Parathyroid adenoma (tissue), 2 donors: ENCODE data around the gene YJEFN3.

Experiments
- H2AFZ ChIP-seq: fragments of 300-600 bp; sonication (generic); one replicate; pipeline ENCODE4 v1.7.0; 2017; ENCODE audit warnings: antibody characterized with exemption, mild to moderate bottlenecking
- H3K27ac ChIP-seq: fragments of 300-600 bp; sonication (generic); one replicate; pipeline ENCODE4 v1.7.0; 2017
- H3K27me3 ChIP-seq: fragments of 300-600 bp; sonication (generic); one replicate; pipeline ENCODE4 v1.7.0; 2017; ENCODE audit warnings: low read length; ENCODE audit not compliant: control insufficient read depth, insufficient read depth
- H3K36me3 ChIP-seq: fragments of 300-600 bp; sonication (generic); one replicate; pipeline ENCODE4 v1.7.0; 2017; ENCODE audit warnings: low read length; ENCODE audit not compliant: control insufficient read depth, insufficient read depth
- H3K4me1 ChIP-seq: fragments of 300-600 bp; sonication (generic); one replicate; pipeline ENCODE4 v1.7.0; 2017; ENCODE audit warnings: control low read depth
- H3K4me2 ChIP-seq: fragments of 300-600 bp; sonication (generic); one replicate; pipeline ENCODE4 v1.7.0; 2017; ENCODE audit warnings: low read length
- H3K4me3 ChIP-seq: fragments of 300-600 bp; sonication (generic); one replicate; pipeline ENCODE4 v1.7.0; 2017; ENCODE audit warnings: low read depth, low read length
- H3K79me2 ChIP-seq: fragments of 300-600 bp; sonication (generic); one replicate; pipeline ENCODE4 v1.7.0; 2017; ENCODE audit warnings: control low read depth
- H3K9ac ChIP-seq: fragments of 300-600 bp; sonication (generic); one replicate; pipeline ENCODE4 v1.7.0; 2017; ENCODE audit warnings: mild to moderate bottlenecking
- H3K9me3 ChIP-seq: fragments of 300-600 bp; sonication (generic); one replicate; pipeline ENCODE4 v1.7.0; 2017; ENCODE audit warnings: low read length; ENCODE audit not compliant: control insufficient read depth
- CTCF ChIP-seq: fragments of 300-600 bp; sonication (generic); IDR thresholded peaks from one replicate; pipeline ENCODE4 v1.7.0; 2017; ENCODE audit warnings: antibody characterized with exemption, mild to moderate bottlenecking
- donor health status: primary hyperparathyroidism.

The YJEFN3 gene

DNA sequence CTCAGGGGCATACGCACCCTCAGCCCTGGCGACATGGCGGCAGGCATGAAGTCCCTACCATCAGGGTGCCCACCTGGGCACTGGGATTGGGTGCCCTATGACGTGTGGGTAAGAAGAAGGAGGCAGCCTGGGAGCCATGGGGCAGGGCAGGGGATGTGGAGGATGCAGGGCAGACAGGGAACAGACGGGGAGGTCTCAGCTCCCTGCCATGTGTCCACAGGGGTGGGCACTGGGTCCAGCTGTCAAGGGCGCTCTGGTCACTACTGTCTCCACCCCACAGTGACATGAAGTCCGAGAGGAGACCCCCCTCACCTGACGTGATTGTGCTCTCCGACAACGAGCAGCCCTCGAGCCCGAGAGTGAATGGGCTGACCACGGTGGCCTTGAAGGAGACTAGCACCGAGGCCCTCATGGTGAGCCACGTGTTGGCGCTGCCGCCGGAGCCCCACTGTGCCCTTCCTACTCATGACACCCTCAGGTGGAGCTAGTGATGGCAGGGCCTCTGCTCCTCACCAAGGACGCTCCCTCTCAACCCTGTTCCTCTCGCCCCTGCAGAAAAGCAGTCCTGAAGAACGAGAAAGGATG is 36.6 kb upstream of the YJEFN3 start:
- no peak overlapping the region for H3K4me3 ChIP-seq
- H3K4me2 ChIP-seq: no peak overlapping the region
- H3K36me3 ChIP-seq: no peaks in the 10 kb centered on the region
- H3K79me2 ChIP-seq: peaks cover 30% of the 10 kb centered on the region
- no peaks in the 10 kb centered on the region for H3K9me3 ChIP-seq
- no peak overlapping the region for H2AFZ ChIP-seq
- H3K27me3 ChIP-seq: no peaks in the 10 kb centered on the region
- H3K9ac ChIP-seq: no peak overlapping the region
- TF ChIP-seq CTCF: no peak
- peaks cover 29% of the 10 kb centered on the region for H3K4me1 ChIP-seq
- no peak overlapping the region for H3K27ac ChIP-seq

DNA sequence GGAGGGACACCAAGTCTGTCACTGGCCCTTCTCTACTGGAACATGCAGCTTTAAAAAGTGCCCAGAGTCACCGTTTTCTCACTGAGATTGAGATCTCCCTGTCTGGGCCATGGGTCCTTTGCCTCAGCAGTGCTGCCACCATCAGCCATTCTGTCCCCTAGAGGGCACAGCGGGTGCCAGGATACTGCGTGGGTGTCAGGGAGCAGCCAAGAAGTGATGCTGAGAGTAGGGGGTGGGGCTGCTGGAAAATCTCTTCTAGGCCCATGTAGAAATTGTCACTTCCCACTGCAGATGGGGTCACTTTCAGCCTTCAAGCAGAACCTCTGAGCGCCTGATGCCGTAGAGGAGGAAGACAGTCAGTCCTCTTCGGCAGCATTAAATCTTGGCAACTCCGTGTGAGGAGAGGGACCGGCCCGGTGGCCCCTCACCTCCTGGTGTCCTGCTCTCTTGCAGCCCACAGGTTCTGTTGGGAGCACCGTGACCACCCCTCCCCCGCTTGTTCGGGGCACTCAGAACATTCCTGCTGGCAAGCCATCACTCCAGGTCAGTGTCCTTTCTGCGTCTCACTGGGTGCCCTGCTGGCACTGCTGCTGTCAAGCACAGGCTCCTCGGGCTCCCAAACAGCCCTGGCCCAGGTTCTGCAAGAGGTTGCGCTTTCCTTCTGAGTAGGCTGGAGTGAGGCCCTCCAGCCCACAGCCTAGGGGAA is 34.7 kb upstream of the YJEFN3 start:
- Histone ChIP-seq H3K4me3 (no peak overlapping the region), H3K9ac (no peak overlapping the region), H3K27ac (no peak overlapping the region), H3K9me3 (no peaks in the 10 kb centered on the region), H3K4me2 (no peak overlapping the region), H3K4me1 (peaks cover 12% of the 10 kb centered on the region), H2AFZ (no peak overlapping the region), H3K79me2 (peaks cover 43% of the 10 kb centered on the region), H3K36me3 (no peaks in the 10 kb centered on the region), H3K27me3 (no peaks in the 10 kb centered on the region)
- TF ChIP-seq CTCF: no peak

- peaks cover 53% of the 10 kb centered on the region for H3K79me2 ChIP-seq
- no peak overlapping the region for H3K27ac ChIP-seq
- H3K36me3 ChIP-seq: no peaks in the 10 kb centered on the region
- H3K27me3 ChIP-seq: no peaks in the 10 kb centered on the region
- H3K9me3 ChIP-seq: no peaks in the 10 kb centered on the region
- no peak overlapping the region for H2AFZ ChIP-seq
- H3K4me3 ChIP-seq: no peak overlapping the region
- H3K4me1 ChIP-seq: no peaks in the 10 kb centered on the region
- H3K4me2 ChIP-seq: no peak overlapping the region
- no peak overlapping the region for H3K9ac ChIP-seq
- no peak for TF ChIP-seq CTCF
Measured at GRCh38 chr19:19495614-19496603, 32.8 kb upstream of the YJEFN3 start.

DNA sequence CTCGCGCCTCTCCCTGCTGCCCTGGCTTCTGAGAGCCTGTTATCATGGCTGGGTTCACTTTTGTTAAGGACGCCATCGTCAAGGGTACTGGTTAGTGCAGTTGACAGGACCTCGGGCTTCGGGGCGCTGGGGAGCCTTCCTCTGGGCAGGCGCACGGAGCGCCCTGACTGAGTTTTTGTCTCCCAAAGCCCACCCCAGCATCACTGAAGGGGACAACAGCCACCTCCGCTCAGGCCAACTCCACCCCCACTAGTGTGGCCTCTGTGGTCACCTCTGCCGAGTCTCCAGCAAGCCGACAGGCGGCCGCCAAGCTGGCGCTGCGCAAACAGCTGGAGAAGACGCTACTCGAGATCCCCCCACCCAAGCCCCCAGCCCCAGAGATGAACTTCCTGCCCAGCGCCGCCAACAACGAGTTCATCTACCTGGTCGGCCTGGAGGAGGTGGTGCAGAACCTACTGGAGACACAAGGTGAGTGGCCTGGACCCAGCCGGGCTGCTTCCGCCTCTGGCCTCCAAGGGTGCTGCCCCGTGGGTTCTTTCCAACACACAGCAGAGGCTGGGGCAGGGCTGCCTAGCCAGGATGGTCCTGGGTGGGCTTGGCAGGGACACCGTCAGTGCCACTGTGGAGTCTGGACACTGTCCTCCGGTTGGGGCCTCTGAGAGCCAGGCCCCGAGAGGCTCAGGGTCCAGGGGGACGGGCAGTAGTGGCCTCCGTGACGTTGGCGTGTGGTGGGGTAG is 30.3 kb upstream of the YJEFN3 start:
- TF ChIP-seq CTCF: no peak
- Histone ChIP-seq H3K9ac (no peak overlapping the region), H2AFZ (no peak overlapping the region), H3K4me3 (no peak overlapping the region), H3K9me3 (no peaks in the 10 kb centered on the region), H3K79me2 (peaks cover 51% of the 10 kb centered on the region), H3K4me1 (no peaks in the 10 kb centered on the region), H3K27me3 (no peaks in the 10 kb centered on the region), H3K36me3 (no peaks in the 10 kb centered on the region), H3K27ac (no peak overlapping the region), H3K4me2 (no peak overlapping the region)
